K562 (cell line): Measurements from ENCODE around the gene PDZD2. TPM values are rescaled to one million over a fixed set of nuclear protein-coding genes. Genes with fewer than 3 reads are reported as not detected.

Experiments used
- ATAC-seq: fragments of 200-7000 bp; cut with Tn5 transposase; 3 replicates; pipeline ENCODE4 v1.9.1; 2020; ENCODE audit warnings: moderate library complexity
- BruUV-seq: library from RNA; stranded (reverse); fragments of 400-500 nt; replicated peaks from 2 replicates; lab custom pipeline; 2021; lab: Mats Ljungman, UMichigan
- CTCF ChIA-PET: fragments of 300-600 bp; formaldehyde crosslinking; extraction: SDS; loops from one replicate; lab custom pipeline; 2021; ENCODE audit warnings: low intra/inter-chr PET ratio; lab: Yijun Ruan, JAX
- POLR2A ChIA-PET: fragments of 300-600, 350-650 bp; sonication (Branson Sonifier 250); formaldehyde crosslinking; extraction: SDS; loops from one replicate; lab custom pipeline; 2021; ENCODE audit warnings: antibody characterized with exemption, inconsistent platforms; lab: Yijun Ruan, JAX
- DNase-seq, 4 experiments: peaks; one replicate each; pipeline versions ENCODE4 v3.0.0 to v3.0.0-alpha.2; 2011 to 2018; ENCODE audit warnings: low spot score in 3 of 4, mixed read lengths in 3 of 4; ENCODE audit errors: extremely low read depth in 1 of 4
- FAIRE-seq: peaks from 2 replicates; lab custom pipeline; 2011; peaks lifted over from hg19 to GRCh38; lab: Jason Lieb, UNC
- H2AFZ ChIP-seq: 2 replicates; pipeline ENCODE4 v1.6.0; 2011; ENCODE audit warnings: low read depth, low read length, control low read depth, inconsistent platforms
- H3K27ac ChIP-seq: fragments of 200-600 bp; 3 replicates; pipeline ENCODE4 v1.8.0; 2011; ENCODE audit warnings: low read depth, mild to moderate bottlenecking, control low read depth, inconsistent platforms, low read length, moderate library complexity, mixed read lengths; ENCODE audit errors: extremely low read depth
- H3K27me3 ChIP-seq, 2 experiments: fragments of 300-600 bp in 1 of 2; 2 replicates in 1 of 2; 3 replicates in 1 of 2; pipeline versions ENCODE4 v1.6.0 to v1.8.0; 2011; ENCODE audit warnings: inconsistent platforms in 2 of 2, low read length in 2 of 2, mild to moderate bottlenecking in 1 of 2, mixed read lengths in 1 of 2, moderate library complexity in 1 of 2; ENCODE audit not compliant: control insufficient read depth in 2 of 2, insufficient read depth in 2 of 2
- H3K36me3 ChIP-seq: fragments of 300-600 bp; 3 replicates; pipeline ENCODE4 v1.8.0; 2011; ENCODE audit warnings: mild to moderate bottlenecking, low read length, inconsistent platforms; ENCODE audit not compliant: control insufficient read depth, insufficient read depth
- H3K4me1 ChIP-seq, 2 experiments: fragments of 200-600 bp in 1 of 2; replicated peaks in 1 of 2; 2 replicates in 1 of 2; 3 replicates in 1 of 2; pipeline versions ENCODE4 v1.5.1 to v1.8.0; 2011; ENCODE audit warnings: inconsistent platforms in 2 of 2, low read length in 2 of 2, mild to moderate bottlenecking in 1 of 2, mixed read lengths in 1 of 2, moderate library complexity in 1 of 2; ENCODE audit not compliant: control insufficient read depth in 2 of 2, insufficient read depth in 2 of 2
- H3K4me2 ChIP-seq: 2 replicates; pipeline ENCODE4 v1.6.1; 2011; ENCODE audit warnings: low read length, control low read depth, inconsistent platforms, mixed read lengths; ENCODE audit not compliant: insufficient read depth
- H3K4me3 ChIP-seq: fragments of 200-600 bp; sonication (generic), shearing (Covaris generic); 2 replicates; pipeline ENCODE4 v1.5.1; 2016; ENCODE audit warnings: control low read depth, inconsistent platforms
- H3K79me2 ChIP-seq: fragments of 200-600 bp; 3 replicates; pipeline ENCODE4 v1.8.0; 2011; ENCODE audit warnings: low read length, inconsistent platforms; ENCODE audit not compliant: control insufficient read depth, insufficient read depth
- H3K9ac ChIP-seq, 2 experiments: 2 replicates each; pipeline versions ENCODE4 v1.6.0 to v1.6.1; 2011; ENCODE audit warnings: low read depth in 2 of 2, low read length in 2 of 2, control low read depth in 1 of 2, inconsistent platforms in 1 of 2, mild to moderate bottlenecking in 1 of 2, mixed read lengths in 1 of 2; ENCODE audit not compliant: insufficient read depth in 1 of 2
- H3K9me1 ChIP-seq: one replicate; pipeline ENCODE4 v1.6.0; 2011; ENCODE audit warnings: inconsistent platforms, mild to moderate bottlenecking, low read length, moderate library complexity; ENCODE audit not compliant: control insufficient read depth, insufficient read depth
- H3K9me3 ChIP-seq: replicated peaks from 2 replicates; pipeline ENCODE4 v1.5.1; 2011; ENCODE audit warnings: low read depth, low read length, inconsistent platforms; ENCODE audit not compliant: control insufficient read depth, insufficient read depth
- H4K20me1 ChIP-seq: replicated peaks from 2 replicates; pipeline ENCODE4 v1.6.1; 2011; ENCODE audit warnings: low read length, inconsistent platforms, mixed read lengths; ENCODE audit not compliant: control insufficient read depth, insufficient read depth
- BCOR ChIP-seq: fragments of 450-650 bp; IDR thresholded peaks from 2 replicates; pipeline ENCODE4 v1.6.1; 2016
- BRD4 ChIP-seq: fragments of 200-600 bp; sonication (generic); IDR thresholded peaks from 2 replicates; pipeline ENCODE4 v1.6.1; 2017; ENCODE audit warnings: inconsistent platforms
- CBX8 ChIP-seq: fragments of 200-600 bp; sonication (generic); IDR thresholded peaks from 2 replicates; pipeline ENCODE4 v1.6.1; 2012; ENCODE audit warnings: borderline replicate concordance, mixed run types, low read depth, mild to moderate bottlenecking, moderate library complexity, mixed read lengths, low read length, control low read depth, inconsistent platforms; ENCODE audit not compliant: poor library complexity, severe bottlenecking; ENCODE audit errors: extremely low read depth
- CUX1 ChIP-seq: fragments of 200-800 bp; sonication (Bioruptor generic); IDR thresholded peaks from 2 replicates; pipeline ENCODE4 v1.6.1; 2016; ENCODE audit warnings: missing genetic modification characterization, missing compliant biosample characterization
- DIDO1 ChIP-seq: fragments of 450-650 bp; IDR thresholded peaks from 2 replicates; pipeline ENCODE4 v1.6.1; 2016; ENCODE audit warnings: low read depth, missing biosample characterization, missing genetic modification characterization
- ETV5 ChIP-seq: sonication (generic); formaldehyde crosslinking; IDR thresholded peaks from 2 replicates; pipeline ENCODE4 v1.4.0; 2020; ENCODE audit warnings: low read depth, mild to moderate bottlenecking, missing genetic modification reagents
- KDM5B ChIP-seq: fragments of 200-600 bp; sonication (generic); IDR thresholded peaks from 2 replicates; pipeline ENCODE4 v1.6.1; 2012; ENCODE audit warnings: low read depth, mild to moderate bottlenecking, moderate library complexity, low read length, control low read depth, inconsistent platforms; ENCODE audit not compliant: insufficient replicate concordance
- KHSRP ChIP-seq: fragments of 450-650 bp; IDR thresholded peaks from 2 replicates; pipeline ENCODE4 v1.6.1; 2017
- MAFG ChIP-seq: fragments of 450-650 bp; conservative IDR thresholded peaks from 2 replicates; pipeline ENCODE4 v1.6.1; 2016; ENCODE audit warnings: missing genetic modification characterization, missing compliant biosample characterization
- NCOR1 ChIP-seq: fragments of 450-650 bp; IDR thresholded peaks from 2 replicates; pipeline ENCODE4 v1.6.1; 2016; ENCODE audit warnings: mild to moderate bottlenecking, moderate library complexity
- POLR3A ChIP-seq: IDR thresholded peaks from 2 replicates; pipeline ENCODE4 v1.6.1; 2011; ENCODE audit warnings: borderline replicate concordance, mild to moderate bottlenecking, moderate library complexity; ENCODE audit not compliant: insufficient read length, insufficient read depth; ENCODE audit errors: extremely low read depth
- PURB ChIP-seq: sonication (generic); formaldehyde crosslinking; IDR thresholded peaks from 2 replicates; pipeline ENCODE4 v1.9.0; 2021; ENCODE audit warnings: low read depth, mild to moderate bottlenecking, missing genetic modification reagents
- SAFB ChIP-seq: fragments of 200-400 bp; formaldehyde crosslinking; IDR thresholded peaks from 2 replicates; pipeline ENCODE4 v1.6.1; 2017; ENCODE audit warnings: low read depth, low read length, borderline replicate concordance
- SIX5 ChIP-seq, 2 experiments: IDR thresholded peaks; 2 replicates each; pipeline ENCODE4 v1.6.1; 2011; ENCODE audit warnings: low read length in 2 of 2, borderline replicate concordance in 1 of 2, low read depth in 1 of 2, mild to moderate bottlenecking in 1 of 2, moderate library complexity in 1 of 2; ENCODE audit not compliant: insufficient read depth in 1 of 2
- SRSF3 ChIP-seq: fragments of 200-400 bp; formaldehyde crosslinking; IDR thresholded peaks from 2 replicates; pipeline ENCODE4 v1.6.1; 2016; ENCODE audit warnings: mild to moderate bottlenecking, low read length, moderate library complexity; ENCODE audit not compliant: insufficient read depth
- U2AF1 ChIP-seq: fragments of 200-400 bp; formaldehyde crosslinking; optimal IDR thresholded peaks from 2 replicates; pipeline ENCODE3; 2017; ENCODE audit warnings: mild to moderate bottlenecking, low read depth, low read length, moderate library complexity
- WGBS: fragments of 100-300 bp; shearing (Covaris generic); methylation state at CpG from one replicate; pipeline ENCODE4 v1.1.6; 2016; ENCODE audit warnings: low coverage, mixed read lengths; ENCODE audit not compliant: insufficient coverage; ENCODE audit errors: missing lambda C conversion rate; 5-methylcytosine and 5-hydroxymethylcytosine counted together
- in situ Hi-C: fragments of 300-500 bp; cut with MboI; formaldehyde crosslinking; loops from 4 replicates; pipeline ENCODE4 v1.15.0; 2018; ENCODE audit warnings: inconsistent platforms, mixed read lengths
- intact Hi-C: fragments of 100-400 bp; cut with micrococcal nuclease; formaldehyde crosslinking; loops from 2 replicates; pipeline ENCODE4 v1.14.2; 2022
- polyA plus RNA-seq, 8 experiments: library from polyadenylated mRNA; depleted of rRNA in 4 of 8; stranded (reverse) in 5 of 8; unstranded in 3 of 8; fragments of >200 nt; fragmentation: Nextera tagmentation in 2 of 8; fragmentation: Illumina TruSeq in 1 of 8; extraction: Ambion mirVana in 2 of 8; extraction: Trizol in 1 of 8; gene quantifications; 2 replicates each; pipeline versions ENCODE4 v1.2.1 to v1.2.3, GENCODE V29; 2011 to 2014; ENCODE audit warnings: inconsistent platforms in 1 of 8, missing spikeins in 1 of 8
- total RNA-seq, 7 experiments: library from RNA; depleted of rRNA in 6 of 7; stranded (reverse); fragments of >200 nt in 6 of 7; fragmentation: Illumina TruSeq in 2 of 7; extraction: Trizol in 2 of 7; gene quantifications; 2 replicates each; pipeline versions ENCODE4 v1.2.1 to v1.2.3, GENCODE V29; 2011 to 2021; ENCODE audit warnings: low replicate concordance in 1 of 7

Gene PDZD2
- total and polyA plus RNA-seq, 9 of the 15 experiments (the other 6 are each of a cell fraction or from before 2014, with no cell fraction given), result 0.02 to 0.08 (median 0.04) TPM; not detected in 6

- no peak overlapping the region for H3K9ac ChIP-seq
- no TSS peak for BruUV-seq
- in situ Hi-C loops, result no loop called here
- ChIA-PET POLR2A (no interaction called here), CTCF (no interaction called here)
- H3K4me2 ChIP-seq, result no peak overlapping the region
- no peak for FAIRE-seq
- H3K27ac ChIP-seq, result no peak overlapping the region
- H3K27me3 ChIP-seq, result peaks cover 3 to 21% of the 10 kb centered on the region in 2 experiments; a peak in 2 of 5 replicates
- under 1% methylated on average over 7 of the region's 7 CpGs for WGBS
- no peaks in the 10 kb centered on the region for H3K79me2 ChIP-seq
- H3K4me3 ChIP-seq, result no peak overlapping the region
- TF ChIP-seq CBX8, result no peak
- TF ChIP-seq ETV5 (CRISPR knock-in tag), result no peak
- no peak for TF ChIP-seq BRD4
- no peak for TF ChIP-seq SAFB
- TF ChIP-seq PURB (CRISPR knock-in tag), result no peak
- TF ChIP-seq SRSF3, result no peak
- no peak for TF ChIP-seq DIDO1 (tag)
- no peak for TF ChIP-seq U2AF1
- no peak for TF ChIP-seq BCOR
- no peak for TF ChIP-seq KDM5B
- no peak for TF ChIP-seq CUX1
- TF ChIP-seq KHSRP, result no peak
- no peak for TF ChIP-seq NCOR1
- TF ChIP-seq MAFG, result no peak
- no peak for TF ChIP-seq SIX5 (IDR thresholded peaks at IDR 0.05; ENCODE audit: borderline replicate concordance in 1 of 2, insufficient read depth in 1 of 2, low read depth in 1 of 2, low read length in 2 of 2)
- no peak for TF ChIP-seq POLR3A
- TF ChIP-seq, all 486 proteins: peak for 0
- H2AFZ ChIP-seq, result no peak overlapping the region
- ATAC-seq (no peak), DNase-seq (no peak)
- 0 out of 2 replicates have a peak, but pooled peaks cover 3% of the 10 kb centered on the region for H4K20me1 ChIP-seq
- no peaks in the 10 kb centered on the region for H3K9me3 ChIP-seq
- no peaks in the 10 kb centered on the region for H3K36me3 ChIP-seq
- no peaks in the 10 kb centered on the region for H3K9me1 ChIP-seq
- no peaks in the 10 kb centered on the region for H3K4me1 ChIP-seq
- intact Hi-C loops, result no loop called here
These were observed 298.3 kb downstream of the PDZD2 start for GRCh38 chr5:31937226-31937625.
